NCI-H446 (cell line): ENCODE measurements around the gene SH2D1B.

Experiments used
- DNase-seq, 2 experiments: peaks; one replicate each; lab custom pipeline; 2025; lab: John Stamatoyannopoulos, UW

The SH2D1B gene

DNA sequence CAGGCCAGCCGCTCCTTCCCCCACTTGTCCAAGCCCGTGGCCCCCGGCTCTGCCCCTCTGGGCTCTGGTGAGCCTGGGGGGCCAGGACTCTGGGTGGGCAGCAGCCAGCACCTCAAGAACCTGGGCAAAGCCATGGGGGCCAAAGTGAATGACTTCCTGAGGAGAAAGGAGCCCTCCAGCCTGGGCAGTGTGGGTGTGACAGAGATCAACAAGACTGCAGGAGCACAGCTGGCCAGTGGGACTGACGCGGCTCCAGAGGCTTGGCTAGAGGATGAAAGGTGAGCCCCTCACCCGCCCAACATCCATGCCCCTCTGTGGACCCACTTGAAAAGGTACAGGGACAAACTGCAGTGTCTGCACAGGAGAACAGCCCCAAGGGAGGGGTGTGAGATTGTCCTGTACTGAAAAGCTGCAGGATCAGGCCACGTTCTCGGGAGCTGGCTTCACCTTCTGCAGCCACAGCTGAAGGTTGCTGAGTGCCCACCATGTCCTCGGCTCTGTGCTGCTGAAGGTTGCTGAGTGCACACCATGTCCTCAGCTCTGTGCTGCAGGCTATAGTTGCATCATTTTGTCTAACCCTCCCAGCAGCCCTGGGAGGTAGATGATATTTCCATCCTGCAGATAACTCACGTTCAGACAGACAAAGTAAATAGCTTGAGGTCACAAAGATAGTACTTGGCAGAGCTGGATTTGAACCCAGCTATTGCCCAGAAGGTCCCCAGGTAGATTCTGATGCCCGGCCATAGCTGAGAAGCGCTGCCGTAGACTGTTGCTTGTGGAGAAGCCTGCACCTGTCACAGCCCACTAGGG lies 29.8 kb downstream of the SH2D1B start:
- no peak for DNase-seq

DNA sequence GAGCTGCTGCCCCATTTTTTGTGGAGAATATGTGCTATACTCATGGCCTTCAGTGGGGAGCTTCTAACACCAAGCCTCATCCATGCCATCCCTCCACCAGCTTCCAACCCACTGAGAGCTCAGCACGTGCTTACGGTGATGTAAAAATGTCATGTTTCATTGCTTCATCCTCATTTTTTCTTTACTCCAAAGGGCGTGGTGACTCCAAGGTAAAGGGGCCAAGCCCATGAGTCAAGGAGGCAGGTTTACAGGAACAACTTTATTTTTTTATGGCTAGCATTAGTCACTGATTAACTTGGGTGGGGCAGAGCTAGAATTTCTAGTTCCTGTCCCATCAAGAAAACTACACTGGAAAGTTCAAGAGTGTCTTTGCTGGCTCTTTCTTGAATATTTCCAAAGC lies 30.6 kb downstream of the SH2D1B start, which contains the start of gene C1orf226:
TSS of gene C1orf226 (plus strand) at position 346 of the 400 bp plus-strand sequence. CDS start 174 bp downstream, outside the sequence.
- no peak for DNase-seq

DNA sequence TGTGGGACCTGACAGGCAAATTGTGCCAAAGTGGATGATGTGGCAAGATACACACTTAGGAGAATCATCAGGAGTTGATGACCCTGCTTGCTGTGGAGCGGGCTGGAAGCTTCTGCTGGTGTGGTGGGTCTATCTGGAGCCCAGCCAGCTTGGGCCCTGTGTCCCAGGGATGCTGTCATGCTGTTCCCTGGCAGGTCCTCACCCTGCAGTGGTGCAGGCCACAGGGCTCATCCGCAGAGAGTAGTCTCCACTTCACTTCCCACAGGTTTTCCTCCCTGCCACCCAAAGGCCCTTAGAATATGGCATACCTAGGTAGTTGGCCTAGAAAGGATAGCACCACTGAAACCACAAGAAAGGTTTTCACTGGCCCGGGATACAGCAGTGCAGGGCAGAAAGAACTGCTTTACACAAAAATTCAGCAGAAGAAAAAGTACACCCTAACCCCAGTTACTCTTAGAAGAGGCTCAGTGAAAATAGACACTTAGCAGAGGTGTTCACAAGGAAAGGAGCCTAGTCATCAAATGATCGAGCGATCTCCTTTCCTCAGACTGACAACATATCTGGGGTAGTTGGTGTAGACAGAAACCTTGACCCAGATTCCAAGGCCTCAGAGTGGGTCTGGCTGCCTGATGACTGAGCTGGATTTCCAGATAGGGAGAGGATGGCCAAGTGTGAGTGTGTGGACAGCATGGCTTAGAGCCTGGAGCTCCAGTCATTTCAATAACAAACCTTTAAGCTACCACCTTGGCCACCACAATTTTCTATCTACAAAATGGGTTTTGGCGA lies 31.7 kb downstream of the SH2D1B start:
- no peak for DNase-seq

DNA sequence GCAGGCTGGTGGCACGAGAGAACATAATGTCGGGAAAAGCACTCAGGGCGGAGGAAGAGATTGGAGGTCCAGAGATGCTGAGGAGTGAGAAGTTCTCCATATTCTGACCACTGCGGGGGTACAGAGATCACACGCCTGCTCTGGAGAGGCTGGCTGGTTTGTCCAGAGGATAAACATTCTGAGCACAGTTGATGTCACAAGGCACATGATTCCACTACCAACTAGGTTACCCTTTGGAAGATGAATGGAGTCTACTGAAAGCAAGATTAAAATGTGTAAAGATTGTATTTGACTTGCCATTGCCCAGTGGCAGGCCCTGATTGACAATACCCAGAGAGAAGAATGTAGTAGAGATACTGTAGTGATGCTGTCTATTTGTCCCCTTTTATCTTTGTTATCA lies 35.2 kb downstream of the SH2D1B start, which contains the start of gene SPATA46:
TSS of gene SPATA46 (minus strand) at position 164 of the 400 bp plus-strand sequence. CDS start at position 100, 64 bp downstream.
- no peak for DNase-seq

DNA sequence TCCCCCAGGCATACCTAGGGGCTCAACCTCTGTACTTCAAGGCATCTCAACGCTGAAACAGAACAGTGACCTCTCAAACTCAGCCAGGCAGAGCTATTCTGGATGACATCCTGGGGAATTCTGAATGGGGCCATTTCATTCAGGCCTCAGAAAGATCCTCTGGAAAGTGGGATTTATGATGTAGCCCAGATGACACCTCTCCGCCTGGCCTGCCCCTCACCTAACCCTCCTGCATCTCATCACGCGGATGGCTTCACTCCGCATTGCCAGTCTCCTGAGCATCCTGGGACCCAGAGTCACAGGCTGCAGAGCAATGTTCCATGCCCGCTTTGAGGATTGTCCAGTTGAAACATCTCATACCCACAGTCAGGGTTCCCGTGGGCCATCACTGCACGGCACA lies 36.5 kb downstream of the SH2D1B start:
- no peak for DNase-seq

DNA sequence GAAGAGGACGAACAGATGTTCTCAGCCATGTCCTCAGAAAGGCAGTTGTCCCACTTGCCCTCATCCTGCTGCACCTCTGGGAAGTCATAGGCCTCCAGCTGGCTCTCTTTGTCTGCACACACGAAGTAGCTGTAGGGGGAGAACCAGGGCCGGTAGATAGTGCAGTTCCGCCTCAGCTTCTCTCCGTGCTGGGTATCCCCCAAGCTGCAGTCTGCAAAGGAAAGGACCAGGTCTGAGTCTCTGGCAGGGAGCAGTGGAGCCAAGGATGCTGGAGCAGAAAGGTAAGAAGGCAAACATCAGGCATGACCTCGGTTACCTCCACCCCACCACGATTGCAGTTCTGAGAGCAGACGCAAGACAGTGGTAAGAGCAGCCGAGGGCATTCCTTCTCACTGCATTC lies 37.5 kb downstream of the SH2D1B start:
- no peak for DNase-seq

DNA sequence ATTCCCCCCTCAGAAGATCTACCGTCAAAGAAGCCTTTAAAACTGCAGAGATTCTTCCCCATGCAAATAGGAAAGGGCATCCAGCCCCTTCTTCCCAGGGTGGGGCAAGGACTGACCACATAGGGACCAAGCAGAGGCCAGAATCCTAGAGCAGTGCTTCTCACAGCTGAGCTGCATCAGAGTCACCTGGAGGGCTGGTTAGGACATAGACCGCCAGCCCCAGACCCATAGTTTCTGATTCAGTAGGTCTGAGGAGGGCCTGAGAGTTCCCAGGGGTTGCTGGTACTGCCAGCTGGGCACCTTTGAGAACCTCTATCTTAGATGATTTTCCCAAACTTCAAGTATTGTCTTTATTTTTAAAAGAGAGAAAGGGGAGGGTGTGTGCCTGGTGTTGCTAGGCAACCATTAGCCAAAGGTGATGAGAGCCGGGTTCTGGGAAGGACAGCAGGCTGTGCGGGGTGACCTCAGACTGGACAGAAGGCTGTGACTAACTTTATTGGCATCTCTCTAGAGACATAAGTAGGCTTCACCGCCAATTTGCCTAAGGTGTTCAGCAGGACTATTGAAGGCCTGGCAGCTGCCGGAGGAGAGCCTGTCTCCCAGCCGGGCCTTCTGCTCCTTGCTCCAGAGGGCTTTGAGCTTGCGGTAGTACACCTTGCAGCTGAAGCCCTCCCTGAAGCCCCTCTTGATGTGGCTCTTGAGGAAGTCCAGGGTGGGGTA lies 38.2 kb downstream of the SH2D1B start:
- no peak for DNase-seq

DNA sequence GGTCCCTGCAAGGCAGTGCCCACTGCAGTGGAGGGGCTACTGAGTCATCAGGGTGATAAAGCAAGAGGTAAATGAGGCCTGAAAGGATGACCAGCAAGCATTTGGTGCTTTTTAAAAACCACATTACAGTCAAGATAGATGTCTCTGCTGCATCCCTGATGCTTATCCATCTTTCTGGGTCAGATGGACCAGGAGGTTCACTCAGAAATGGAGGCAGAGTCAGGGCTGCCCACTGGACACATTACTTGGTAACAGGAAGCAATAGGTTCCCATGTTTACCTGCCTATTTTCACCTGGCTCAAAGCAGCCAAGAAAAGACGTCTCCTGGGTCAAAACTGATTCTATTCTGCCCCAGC lies 38.9 kb downstream of the SH2D1B start:
- DNase-seq = no peak

DNA sequence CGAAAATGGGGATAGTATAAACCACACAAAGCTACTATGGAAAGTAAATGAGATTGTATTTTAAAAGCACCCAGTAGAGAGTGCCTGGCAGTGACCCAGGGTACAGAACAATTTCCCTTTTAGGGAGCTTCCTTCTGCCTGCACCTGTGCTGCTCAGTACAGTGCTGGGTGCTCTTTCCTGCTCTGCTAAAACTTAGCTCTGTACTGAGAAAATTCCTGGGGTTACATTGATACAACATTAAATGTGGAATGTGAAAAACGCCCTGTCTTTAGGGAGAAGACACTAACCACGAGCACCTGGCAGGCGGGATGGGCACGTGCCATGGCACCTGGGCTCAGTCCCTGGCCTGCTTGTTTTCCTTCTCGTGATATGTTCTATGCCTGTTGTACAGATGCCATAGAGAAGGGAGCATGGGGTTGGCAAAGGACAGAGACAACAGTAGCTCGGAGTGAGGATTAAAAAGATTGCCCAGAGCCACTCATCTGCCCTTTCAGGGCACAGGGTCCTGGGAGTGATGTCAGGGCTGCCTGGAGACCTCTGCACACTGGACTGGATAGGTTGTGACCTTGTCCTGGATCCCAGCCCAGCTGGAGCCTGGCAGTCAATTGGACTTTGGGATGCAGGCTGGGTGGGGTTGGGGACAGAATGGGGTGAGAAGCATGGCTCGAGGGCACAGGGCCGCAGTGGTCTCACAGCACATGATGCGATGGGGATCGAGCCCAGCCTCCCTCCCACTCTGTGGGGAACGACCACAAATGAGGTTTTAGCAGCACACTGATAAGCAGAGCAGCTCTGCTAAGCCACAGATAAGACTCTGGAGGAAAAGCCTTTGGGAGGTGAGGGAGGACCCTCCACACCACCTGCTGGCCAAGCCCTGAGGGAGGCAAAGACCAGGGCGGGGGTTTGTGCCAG lies 39.5 kb downstream of the SH2D1B start:
- DNase-seq = no peak

DNA sequence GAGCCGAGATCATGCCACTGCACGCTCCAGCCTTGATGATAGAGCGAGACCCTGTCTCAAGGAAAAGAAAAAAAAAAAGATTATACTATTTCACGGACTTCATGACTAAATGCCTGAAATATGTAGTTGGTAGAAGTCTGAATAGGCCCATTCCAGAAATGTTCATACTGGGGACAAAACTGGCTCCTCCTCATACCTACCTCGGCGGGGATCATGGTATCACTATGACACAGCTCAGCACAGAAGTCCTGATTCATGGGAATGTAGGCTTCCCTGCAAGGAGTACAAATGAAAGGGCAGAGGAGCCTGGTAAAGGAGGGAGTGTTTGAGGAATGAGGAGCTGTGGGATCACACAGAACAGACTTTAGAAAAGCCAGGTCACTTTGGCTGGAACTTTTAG lies 40.3 kb downstream of the SH2D1B start:
- no peak for DNase-seq

DNA sequence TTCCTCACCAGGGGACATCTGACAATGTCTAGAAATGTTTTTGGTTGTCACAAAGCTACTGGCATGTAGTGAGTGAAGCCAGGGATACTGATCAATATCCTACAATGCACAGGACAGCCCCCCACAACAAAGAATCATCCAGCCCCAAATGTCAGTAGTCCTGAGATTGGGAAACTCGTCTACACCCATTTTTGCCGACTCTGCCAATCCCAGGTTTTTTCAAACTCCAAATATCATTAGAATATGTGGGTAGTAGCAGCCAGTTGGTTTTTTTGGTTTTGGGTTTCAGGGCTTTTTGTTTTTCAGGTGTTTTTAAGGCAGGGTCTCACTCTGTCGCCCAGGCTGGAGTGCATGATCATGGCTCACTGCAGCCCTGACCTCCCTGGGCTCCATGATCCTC lies 41.2 kb downstream of the SH2D1B start:
- DNase-seq = no peak

DNA sequence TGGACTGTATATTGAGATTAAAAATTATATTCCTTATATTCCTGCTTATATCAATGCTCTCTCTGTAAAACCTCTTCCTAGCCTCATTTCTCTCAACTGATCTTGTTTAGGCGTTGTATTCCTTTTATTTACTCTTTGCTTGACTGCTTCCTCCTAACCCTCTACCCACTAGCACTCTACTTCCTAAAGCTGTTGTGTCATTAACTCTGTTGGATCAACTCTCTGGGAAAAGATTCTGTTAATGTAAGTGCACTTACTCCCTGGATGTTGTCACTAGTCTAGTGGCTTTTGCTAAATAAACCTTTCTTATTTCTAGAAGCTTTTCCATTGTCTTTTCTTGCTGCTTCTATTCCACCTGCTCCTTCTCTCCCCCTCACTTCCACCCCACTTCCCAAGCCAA lies 41.8 kb downstream of the SH2D1B start:
- no peak for DNase-seq

DNA sequence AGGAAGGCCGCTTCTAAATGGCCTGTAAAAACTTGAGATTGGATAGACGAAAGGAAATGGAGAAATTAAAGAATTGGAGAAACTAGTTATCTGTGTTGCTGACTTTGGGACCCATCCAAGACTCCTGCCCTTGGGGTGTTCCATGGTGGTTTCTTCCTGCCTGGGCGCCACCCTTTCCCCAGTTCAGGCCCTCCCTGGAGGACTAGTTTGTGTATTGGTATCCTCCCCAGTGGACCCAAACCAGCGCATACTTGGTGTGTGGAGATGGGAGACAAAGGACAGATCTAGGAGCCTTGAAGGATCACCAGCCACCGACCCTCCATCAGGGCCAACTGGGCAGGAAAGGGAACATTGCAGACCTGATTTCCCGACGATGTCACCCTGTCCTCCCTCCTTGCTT lies 42.4 kb downstream of the SH2D1B start:
- no peak for DNase-seq

DNA sequence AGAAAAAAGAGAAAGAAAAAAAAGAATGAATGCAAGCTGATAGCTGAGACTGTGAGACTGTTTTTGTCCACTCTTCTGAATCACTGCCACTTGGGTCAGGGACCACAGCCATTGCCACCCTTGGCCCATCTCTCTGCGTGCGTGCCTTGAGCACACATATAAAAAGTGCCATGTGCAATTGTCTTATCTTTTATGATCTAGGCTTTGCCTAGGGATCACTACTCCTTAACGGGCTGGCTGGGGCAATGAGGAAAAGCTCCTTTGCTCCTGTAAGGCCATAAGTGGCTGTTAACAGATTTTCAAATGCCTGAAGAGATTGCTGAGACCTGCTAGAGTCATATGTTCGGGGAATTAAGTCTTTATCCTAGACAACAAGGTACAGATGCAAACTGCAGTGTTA lies 43.5 kb downstream of the SH2D1B start:
- no peak for DNase-seq

DNA sequence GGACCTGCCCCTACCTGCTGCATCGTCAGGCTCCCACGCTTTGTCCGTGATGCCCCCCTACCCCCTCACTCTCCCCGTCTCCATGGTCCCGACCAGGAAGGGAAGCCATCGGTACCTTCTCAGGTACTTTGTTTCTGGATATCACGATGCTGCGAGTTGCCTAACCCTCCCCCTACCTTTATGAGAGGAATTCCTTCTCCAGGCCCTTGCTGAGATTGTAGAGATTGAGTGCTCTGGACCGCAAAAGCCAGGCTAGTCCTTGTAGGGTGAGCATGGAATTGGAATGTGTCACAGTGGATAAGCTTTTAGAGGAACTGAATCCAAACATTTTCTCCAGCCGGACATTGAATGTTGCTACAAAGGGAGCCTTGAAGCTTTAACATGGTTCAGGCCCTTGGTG lies 44.2 kb downstream of the SH2D1B start:
- DNase-seq = no peak

DNA sequence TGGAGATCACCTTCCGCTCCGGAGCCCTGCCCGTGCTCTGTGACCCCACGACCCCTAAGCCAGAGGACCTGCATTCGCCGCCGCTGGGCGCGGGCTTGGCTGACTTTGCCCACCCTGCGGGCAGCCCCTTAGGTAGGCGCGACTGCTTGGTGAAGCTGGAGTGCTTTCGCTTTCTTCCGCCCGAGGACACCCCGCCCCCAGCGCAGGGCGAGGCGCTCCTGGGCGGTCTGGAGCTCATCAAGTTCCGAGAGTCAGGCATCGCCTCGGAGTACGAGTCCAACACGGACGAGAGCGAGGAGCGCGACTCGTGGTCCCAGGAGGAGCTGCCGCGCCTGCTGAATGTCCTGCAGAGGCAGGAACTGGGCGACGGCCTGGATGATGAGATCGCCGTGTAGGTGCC lies 44.9 kb downstream of the SH2D1B start:
- DNase-seq = no peak

DNA sequence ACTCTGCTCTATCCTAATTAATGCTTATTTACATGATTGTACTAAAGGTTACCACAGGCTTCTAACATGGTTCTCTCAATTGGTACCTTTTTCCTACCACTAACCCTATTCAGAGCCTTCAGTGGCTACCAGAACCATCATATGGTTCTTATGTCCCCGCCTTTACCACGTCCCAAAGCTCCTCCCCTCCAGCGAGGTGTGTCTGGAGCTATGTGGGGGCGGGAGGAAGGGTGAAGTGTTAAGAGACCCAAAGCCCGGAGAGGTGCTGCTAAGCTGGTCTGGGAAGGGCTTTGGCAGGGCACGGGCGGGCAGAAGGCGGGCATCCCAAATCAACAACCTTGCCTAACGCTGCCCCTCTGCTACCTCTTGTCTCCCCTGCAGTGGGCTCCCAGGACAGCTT lies 45.3 kb downstream of the SH2D1B start:
- no peak for DNase-seq

DNA sequence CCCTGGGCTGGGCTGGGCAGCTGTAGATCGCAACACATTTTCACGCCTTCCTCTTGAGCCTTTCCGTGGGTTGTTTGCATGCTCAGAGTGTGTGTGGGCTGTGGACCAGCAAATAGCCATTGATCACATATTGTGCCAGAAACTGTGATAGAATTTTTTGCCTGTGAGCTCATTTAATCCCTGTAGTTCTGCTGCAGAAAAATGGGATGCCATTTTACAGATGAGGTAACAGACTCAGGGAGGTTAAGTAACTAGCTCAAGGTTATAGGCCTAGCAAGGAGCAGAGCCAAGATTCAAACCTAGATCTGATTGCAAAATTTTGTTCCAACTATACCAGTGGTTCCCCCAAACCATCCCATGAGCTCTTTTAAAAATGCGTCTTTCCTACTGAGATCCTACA lies 45.8 kb downstream of the SH2D1B start:
- no peak for DNase-seq

DNA sequence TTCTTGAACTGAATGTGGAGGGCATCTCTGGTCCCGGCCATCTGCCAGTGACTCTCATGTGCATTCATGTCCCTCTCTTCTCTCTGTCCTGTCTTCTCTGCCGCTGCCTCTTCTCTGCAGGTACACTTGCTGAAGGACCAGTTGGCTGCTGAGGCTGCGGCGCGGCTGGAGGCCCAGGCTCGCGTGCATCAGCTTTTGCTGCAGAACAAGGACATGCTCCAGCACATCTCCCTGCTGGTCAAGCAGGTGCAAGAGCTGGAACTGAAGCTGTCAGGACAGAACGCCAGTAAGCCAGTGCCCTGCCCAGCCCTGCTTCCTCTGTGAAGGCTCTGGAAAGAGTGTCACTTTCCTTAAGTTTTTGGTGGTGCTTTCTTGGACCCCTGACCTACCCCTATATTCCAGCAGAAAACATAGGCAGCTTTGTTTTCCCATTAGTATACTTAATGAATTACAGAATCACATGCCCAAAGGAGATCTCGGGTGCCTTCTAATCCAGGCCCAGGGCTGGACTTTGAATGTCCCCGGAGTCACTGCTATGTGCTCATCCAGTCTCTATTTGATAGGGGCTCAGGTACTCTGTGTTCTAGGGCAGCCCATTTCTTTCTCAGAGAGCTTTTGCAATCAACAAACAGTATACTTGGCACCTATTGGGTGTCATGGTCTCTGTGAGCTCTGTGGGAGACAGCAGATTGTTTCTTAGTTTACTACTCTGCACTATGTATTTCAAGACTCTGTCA lies 46.5 kb downstream of the SH2D1B start:
- no peak for DNase-seq

DNA sequence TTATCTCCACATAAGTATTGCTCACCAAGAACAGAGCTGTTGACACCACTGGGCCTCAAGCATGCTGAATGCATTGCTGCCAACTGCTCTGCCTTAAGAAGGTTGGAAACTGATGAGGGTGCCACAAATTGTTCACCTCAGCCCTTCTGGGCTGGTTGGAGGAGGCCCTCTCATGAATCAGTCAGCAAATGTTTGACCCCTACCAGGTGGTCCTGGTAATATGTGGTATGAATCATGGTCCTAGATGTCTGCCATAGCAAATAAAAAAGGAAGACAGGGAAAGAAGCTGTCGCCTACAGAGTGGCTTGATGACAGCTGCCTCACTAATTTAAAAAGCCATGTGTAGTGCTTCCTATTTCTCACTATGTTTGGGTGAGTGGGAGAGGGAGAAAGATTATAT lies 47.4 kb downstream of the SH2D1B start:
- DNase-seq = no peak

DNA sequence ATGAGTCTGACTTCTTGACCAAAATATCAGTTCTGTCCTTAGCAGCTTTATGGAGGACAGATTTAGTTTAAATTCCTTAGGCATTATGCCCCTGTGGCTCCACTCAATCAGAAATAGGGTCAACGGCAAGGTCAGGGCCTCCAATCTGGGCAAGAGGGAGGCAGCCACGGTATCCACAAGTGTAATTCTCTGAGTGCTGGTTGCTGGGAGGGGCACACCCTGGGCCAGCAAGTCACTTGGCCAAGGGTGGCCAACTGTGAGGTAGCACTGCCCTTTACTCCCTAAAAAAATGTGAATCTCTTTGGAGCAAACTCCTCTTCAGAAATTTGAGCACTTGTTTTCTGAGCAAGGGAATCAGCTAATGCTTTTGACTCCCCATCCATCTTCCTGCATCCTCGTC lies 48.1 kb downstream of the SH2D1B start:
- DNase-seq = no peak
